B cell (primary cell): ENCODE measurements around the gene ZNF655.

Experiments
- EZH2 ChIP-seq: IDR thresholded peaks from 2 replicates; pipeline ENCODE4 v1.6.1; 2012; ENCODE audit warnings: borderline replicate concordance, low read depth, mild to moderate bottlenecking, moderate library complexity, low read length; ENCODE audit not compliant: insufficient read depth, poor library complexity, severe bottlenecking
- TF ChIP-seq, protein P1 (sequence below): fragments of 200-600 bp; IDR thresholded peaks from one replicate; pipeline ENCODE4 v1.8.0; 2022; ENCODE audit warnings: antibody characterized with exemption, mild to moderate bottlenecking

DNA sequence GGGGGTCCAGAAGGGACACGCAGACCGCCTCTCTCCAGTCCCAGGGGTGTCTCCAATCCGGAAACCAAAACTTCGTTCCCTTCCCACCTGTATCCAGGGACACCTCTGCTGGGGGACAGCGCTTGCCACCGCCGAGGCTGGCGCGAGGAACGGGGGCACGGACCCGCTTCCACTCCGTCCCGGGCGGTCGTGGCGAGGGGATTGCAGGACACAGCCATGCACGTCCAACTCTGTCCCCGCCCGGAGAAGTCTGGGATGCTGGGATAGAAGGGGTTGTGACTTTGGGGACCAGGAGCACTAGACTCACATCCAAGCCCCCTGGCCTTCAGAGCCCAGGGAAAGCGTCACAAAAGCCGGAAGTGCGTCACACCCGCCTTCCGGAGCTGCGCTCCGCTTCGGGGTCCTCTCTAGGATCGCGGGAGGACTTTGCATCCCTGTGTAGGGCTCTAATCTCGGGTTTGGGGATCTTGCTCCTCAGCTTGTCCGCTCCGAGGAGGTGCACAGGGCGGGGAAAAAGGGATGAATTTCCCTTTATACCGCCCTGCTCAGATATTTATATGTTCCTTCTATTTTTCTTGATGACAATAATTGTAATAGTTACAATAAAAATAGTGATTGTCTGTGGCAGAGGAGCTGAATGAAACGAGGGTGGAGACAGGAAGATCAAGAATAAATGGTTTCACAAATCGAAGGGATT is 6.5 kb upstream of the ZNF655 start, which contains the start of gene FAM200A:
- TF ChIP-seq, protein P1, sequence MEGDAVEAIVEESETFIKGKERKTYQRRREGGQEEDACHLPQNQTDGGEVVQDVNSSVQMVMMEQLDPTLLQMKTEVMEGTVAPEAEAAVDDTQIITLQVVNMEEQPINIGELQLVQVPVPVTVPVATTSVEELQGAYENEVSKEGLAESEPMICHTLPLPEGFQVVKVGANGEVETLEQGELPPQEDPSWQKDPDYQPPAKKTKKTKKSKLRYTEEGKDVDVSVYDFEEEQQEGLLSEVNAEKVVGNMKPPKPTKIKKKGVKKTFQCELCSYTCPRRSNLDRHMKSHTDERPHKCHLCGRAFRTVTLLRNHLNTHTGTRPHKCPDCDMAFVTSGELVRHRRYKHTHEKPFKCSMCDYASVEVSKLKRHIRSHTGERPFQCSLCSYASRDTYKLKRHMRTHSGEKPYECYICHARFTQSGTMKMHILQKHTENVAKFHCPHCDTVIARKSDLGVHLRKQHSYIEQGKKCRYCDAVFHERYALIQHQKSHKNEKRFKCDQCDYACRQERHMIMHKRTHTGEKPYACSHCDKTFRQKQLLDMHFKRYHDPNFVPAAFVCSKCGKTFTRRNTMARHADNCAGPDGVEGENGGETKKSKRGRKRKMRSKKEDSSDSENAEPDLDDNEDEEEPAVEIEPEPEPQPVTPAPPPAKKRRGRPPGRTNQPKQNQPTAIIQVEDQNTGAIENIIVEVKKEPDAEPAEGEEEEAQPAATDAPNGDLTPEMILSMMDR: no peak
- TF ChIP-seq EZH2: no peak
